Neural cell (in vitro differentiated cells): ENCODE data around the gene KMT2E.

ENCODE experiments used
- CTCF ChIP-seq: fragments of 450-650 bp; IDR thresholded peaks from 2 replicates; pipeline ENCODE4 v1.5.1; 2014; ENCODE audit warnings: antibody characterized with exemption, mild to moderate bottlenecking, moderate library complexity; ENCODE audit not compliant: poor library complexity, severe bottlenecking
- SMC3 ChIP-seq: fragments of 450-650 bp; conservative IDR thresholded peaks from 2 replicates; pipeline ENCODE4 v1.6.1; 2014; ENCODE audit warnings: antibody characterized with exemption, mild to moderate bottlenecking, moderate library complexity; ENCODE audit not compliant: poor library complexity

DNA sequence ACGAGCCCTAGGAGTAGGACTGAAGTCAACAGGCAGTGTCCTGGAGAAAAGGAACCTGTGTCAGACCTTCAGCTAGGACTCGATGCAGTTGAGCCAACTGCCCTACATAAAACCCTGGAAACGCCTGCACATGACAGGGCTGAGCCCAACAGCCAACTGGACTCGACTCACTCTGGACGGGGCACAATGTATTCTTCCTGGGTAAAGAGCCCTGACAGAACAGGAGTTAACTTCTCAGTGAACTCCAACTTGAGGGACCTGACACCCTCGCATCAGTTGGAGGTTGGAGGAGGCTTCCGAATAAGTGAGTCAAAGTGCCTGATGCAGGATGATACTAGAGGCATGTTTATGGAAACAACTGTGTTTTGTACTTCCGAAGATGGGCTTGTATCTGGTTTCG is 93.5 kb downstream of the KMT2E start:
- TF ChIP-seq CTCF, result no peak
- TF ChIP-seq SMC3, result no peak
